HG03159 (cell line): ENCODE data around the gene AGAP1.

Experiments
- ATAC-seq: cut with Tn5 transposase; IDR thresholded peaks from one replicate; pipeline ENCODE4 v1.9.1; 2021; ENCODE audit warnings: mild to moderate bottlenecking, moderate library complexity; ENCODE audit not compliant: unreplicated experiment

Gene AGAP1

GRCh38 chr2:235566415-235566814 is 72.6 kb downstream of the AGAP1 start:
- ATAC-seq = no peak

DNA sequence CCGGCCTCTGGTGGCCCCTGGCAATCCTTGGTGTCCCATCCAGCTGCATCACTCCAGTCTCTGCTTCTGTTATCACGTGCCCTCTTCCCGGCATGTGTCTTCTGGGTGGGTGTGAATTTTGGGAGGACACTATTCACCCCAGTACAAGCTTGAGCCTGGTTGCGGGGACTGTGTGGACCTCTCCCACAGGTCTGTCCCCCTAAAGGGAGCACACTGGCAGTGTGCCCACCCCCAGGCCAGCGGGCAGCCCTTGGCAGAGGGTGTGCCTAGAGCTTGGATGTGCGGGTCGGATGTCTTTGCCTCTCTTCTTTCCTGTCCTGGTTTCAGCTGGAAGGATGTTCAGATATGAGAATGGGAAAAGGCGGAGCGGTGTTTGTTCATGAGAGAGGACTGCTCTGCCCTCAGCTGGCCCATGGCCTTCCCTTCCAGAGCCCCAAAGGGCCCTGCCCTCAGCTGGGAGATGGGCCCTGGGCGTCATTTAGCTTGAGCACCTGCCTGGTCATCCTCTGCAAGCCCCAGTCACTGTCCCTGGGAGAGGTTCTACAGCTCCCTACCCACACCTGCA is 73.2 kb downstream of the AGAP1 start:
- no peak for ATAC-seq

DNA sequence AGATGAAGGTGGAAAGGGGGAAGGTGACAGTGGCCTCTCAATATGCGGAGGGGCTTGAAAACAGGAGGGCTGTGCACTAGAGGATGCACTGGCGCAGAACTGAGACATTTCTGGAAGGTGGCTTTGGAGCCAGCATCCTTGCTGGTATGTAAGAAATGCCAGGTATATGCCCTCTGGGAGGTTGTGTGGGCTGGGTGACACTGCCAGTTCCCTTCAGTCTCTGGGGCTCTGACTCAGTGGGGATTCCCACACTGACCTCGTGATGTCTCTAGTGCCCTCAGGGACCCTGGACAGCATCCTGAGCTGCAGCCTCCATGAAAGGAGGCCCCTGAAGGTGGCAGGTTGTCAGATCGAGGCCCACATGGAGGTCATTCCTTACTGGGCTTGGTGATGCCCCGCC is 74.0 kb downstream of the AGAP1 start:
- no peak for ATAC-seq

GRCh38 chr2:235568431-235568830 is 74.6 kb downstream of the AGAP1 start:
- ATAC-seq = no peak

- ATAC-seq = no peak
These were observed 76.0 kb downstream of the AGAP1 start for GRCh38 chr2:235569837-235570236.

DNA sequence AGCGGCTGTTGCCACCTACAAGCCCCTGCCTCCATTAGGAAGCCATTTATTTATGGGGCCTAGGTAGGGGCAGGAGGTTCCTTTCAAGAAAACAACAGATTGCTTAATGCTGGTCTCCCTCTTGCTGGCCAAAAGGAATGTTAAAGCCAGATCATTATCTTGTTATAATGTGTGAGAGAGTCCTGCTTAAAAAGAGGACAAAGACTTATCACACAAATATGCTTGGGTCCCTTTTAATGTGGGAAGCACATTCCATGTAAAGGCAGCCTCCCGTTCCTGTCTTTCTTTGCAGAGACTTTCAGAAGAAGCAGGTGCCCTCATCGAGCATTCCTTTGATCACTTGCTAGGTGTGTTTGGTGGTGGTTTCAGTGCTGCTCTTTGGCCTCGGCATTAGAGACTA is 76.4 kb downstream of the AGAP1 start:
- no peak for ATAC-seq

GRCh38 chr2:235570966-235571692 is 77.3 kb downstream of the AGAP1 start:
- no peak for ATAC-seq

DNA sequence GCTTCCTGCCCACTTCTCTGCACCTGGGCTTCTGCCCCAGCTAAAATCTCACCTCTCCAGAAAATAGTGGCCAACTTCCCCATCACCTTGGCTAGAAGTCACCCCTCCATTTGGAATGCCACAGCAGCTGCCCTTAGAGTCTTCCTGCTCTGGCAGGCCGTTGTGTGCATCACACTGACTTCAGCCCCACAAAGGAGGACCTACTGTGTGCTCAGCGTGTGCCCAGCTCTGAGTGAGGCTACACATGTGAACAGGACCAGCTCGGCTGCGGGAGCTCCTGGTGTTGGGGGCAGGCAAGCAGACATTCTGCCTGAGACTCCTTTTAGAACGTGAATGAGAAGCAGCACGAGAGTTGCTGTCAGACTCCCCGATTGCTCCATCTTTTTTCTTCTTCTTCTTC is 78.7 kb downstream of the AGAP1 start:
- no peak for ATAC-seq

GRCh38 chr2:235573331-235574221 is 79.7 kb downstream of the AGAP1 start:
- no peak for ATAC-seq

DNA sequence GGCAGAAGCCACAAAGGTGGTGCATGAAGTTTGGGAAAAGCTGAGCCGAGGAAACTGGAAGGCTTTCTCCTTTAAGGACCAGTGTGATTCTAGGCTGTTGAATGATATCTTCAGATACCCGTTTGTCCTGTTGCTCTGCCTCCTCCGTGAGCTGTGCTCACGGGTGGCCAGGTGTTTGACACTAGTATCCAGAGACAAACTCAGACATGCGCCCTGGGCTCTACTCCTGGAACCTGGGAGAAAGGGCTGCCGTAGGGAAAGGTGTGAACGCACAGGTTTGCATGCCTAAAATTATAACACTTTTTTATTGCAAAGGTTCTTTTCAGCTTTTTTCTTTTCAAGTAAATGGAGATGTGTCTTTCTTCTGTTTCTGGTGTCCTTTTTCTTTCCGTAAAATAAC is 81.6 kb downstream of the AGAP1 start:
- ATAC-seq = no peak

DNA sequence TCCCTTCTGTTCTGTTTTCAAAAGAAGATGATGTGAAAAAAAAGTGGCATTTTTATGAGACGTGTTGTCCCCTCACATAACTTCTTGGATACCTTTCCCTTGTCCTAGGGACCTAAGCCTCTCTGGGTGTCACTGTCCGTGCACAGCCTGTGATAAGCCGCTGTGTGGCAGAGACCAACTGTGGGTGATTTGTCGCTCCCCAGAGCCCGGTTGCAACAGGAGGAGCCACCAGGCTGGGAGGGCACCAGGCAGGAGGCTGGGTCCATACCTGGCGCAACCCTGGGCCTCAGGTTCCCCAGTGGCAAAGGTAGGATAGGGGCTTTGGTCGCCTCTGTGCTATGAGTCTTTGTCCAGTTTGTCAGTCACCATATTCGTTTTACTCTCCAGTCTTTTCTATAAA is 82.1 kb downstream of the AGAP1 start:
- no peak for ATAC-seq

- no peak for ATAC-seq
These were observed 82.6 kb downstream of the AGAP1 start for GRCh38 chr2:235576337-235576910.

DNA sequence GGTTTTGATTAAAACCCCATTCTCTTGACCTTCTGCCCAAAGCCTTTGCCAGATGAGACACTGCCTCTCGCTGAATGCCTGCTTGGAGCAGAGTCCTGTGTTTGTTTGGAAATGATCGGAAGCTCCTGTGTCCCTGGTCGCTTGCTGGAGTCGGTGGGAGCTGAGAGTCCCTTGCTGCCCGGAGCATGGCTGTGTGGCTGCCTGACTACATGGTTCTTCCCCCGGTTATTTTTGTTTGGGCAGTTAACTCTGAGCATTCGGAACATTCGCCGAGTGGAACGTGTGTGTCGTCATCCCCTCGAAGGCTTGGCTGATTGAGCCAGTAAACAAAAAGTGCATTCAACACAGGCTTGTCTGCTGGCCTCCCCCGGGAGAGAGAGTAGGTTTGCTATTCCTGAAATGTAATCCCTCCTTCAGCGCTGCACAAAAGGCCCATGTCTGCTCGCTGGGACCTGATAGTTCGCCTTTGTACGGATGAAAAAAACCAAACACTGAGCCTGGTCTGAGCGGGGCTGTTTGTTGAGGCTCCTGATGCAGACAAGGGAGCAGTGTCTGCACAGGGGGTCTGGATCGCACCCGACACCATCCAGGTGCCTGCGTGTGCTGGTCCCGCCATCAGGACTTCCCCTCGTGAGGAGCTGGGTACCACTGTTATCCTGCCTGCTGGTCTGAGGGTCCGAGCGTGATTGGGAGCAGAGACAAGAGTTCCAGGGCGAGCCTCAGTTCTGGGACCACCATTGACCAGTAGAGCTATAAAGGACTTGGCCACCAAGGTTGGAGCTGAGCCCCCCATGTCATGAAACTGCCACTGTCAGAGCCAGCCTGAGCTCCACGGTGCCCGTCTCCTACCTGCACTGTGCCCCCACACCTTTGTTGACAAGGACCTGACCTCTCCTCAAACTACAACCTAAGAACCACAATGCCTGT is 83.8 kb downstream of the AGAP1 start:
- no peak for ATAC-seq

GRCh38 chr2:235579128-235579527 is 85.3 kb downstream of the AGAP1 start:
- ATAC-seq = no peak

DNA sequence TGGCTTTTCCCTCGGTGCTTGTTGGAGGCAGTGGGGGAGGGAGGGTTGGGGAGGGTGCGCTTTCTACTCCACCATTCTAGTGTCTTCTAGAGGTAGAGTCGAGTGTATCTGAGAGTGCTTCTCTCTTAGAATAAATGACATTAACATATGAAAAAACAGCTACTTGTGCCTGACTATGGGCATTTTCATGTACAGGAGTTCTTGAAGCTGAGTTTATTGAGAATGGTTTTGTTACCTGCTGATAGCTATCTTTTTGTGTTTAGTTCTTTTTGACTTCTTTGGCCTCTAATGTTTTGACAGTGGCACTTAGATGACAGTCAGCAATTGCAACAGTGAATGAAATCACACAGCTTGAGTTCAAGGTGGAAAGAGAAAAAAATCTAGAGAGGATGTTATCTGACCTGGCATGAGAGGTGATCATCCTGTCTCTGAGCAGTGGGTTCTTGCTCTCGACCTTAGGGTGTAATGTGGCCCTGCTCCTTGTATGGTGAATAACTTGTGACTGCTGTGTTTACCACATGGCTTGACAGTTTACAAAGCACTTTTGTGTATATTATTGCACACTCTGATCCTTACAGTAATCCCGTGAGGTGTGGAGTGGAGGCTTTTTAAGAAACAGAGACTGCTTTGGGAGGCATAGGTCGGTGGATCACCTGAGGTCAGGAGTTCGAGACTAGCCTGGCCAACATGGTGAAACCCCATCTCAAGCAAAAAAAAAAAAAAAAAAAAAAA is 86.7 kb downstream of the AGAP1 start:
- no peak for ATAC-seq

DNA sequence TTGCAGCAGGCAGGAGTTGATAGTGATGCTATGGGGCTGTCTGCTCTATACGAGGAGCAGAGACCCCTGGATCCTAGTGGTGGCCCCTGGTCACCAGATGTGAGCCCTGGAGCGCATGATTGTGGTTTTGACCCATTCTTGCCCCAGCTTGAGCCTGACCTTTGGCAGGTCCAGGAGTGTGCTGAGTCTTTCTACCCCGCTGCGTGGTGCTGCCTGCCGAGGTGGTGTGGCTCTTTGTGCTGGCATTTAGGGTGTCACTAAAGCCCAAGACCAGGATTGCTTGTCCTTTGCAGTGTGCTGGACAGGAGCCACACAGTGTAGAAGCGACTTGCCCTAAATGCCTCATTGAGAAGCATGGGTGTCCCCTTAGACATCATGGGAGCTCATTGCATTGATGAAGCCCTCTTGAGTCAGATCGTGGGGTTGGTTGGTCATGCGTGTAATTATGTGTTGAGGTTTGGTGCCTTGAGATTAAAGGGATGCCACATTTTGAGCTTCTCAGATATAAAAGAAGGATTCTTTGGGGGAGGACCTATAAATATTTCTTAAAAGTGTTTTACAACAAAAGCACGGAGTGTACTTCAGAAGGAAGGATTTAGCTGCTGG is 88.3 kb downstream of the AGAP1 start:
- ATAC-seq = no peak

DNA sequence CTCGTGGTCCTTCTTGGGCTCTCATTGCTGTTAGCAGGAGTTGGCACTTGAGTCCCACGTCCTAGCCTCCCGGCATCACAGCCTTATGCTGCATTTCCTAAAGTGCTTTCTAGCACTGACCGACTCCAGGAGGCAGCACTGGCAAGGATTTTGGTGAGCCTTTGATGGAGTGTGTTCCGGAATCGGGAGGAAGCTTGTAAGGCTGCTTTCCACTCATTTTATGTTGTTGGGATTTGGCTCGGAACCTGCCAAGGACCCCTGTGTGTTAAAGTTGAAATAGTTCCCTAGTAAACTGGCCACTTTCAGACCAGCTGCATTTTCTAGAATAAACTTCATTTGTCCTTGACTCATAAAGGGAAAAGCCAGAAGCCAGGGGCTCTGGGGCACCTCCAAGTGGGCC is 88.9 kb downstream of the AGAP1 start:
- no peak for ATAC-seq

GRCh38 chr2:235583144-235583543 is 89.3 kb downstream of the AGAP1 start:
- no peak for ATAC-seq

- ATAC-seq = no peak
These were observed 90.2 kb downstream of the AGAP1 start for GRCh38 chr2:235583925-235584637.
